Left renal cortex interstitium (tissue), 4 donors: ENCODE results near the gene UNC80. TPM values are rescaled to one million over a fixed set of nuclear protein-coding genes. Genes with fewer than 3 reads are reported as not detected.

ENCODE experiments used
- DNase-seq, 4 donors: peaks; one replicate each; pipeline ENCODE4 v3.0.0-alpha.2; 2013; ENCODE audit warnings: low read depth in 4 of 4, low spot score in 2 of 4, missing footprints in 1 of 4
- polyA plus RNA-seq, 4 donors: library from polyadenylated mRNA; unstranded; fragments of 120-200 nt; gene quantifications; one replicate each; pipeline ENCODE4 v1.2.1, GENCODE V29; 2013; ENCODE audit not compliant: insufficient read length in 4 of 4

The UNC80 gene
- polyA plus RNA-seq, 4 donors = 1.1 to 2.8 (median 1.8) TPM

DNA sequence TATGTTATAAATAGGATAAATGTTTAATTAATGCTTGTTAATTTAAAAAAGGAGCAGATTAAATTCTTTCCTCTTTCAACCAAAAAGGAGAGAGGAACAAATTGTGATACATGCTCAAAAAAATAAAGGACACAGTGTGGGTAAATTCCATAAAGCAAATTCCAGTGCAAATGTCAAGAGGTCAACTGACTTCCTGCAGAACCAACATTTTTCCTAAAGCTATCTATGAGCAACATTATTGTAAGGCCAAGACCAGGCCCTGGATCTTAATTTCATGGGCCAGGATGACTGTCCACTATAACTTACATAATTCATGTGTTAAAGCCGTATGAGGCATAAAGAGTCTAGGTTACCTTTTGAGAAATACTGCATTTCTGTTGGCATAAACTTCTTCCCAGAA lies 136.9 kb downstream of the UNC80 start:
- DNase-seq = no peak

DNA sequence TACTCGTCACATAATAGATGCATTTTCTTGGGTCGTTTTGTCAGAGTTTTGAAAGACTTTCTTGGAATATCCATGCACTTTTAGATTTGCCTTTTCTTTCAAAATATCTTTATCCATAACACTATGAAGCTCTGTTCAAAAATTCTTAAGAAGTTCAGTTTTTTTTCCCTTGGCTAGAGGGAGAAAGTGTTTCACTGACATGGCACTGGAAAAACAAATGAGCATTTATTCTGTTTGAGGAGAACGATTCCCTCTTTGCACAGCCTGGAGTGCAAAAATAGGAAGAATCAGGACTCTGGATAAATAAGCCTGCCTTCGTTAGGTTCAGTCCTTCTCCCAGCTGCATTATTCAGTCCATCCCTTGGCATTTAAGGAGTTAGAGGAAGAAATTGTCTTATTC lies 139.9 kb downstream of the UNC80 start:
- DNase-seq = no peak

DNA sequence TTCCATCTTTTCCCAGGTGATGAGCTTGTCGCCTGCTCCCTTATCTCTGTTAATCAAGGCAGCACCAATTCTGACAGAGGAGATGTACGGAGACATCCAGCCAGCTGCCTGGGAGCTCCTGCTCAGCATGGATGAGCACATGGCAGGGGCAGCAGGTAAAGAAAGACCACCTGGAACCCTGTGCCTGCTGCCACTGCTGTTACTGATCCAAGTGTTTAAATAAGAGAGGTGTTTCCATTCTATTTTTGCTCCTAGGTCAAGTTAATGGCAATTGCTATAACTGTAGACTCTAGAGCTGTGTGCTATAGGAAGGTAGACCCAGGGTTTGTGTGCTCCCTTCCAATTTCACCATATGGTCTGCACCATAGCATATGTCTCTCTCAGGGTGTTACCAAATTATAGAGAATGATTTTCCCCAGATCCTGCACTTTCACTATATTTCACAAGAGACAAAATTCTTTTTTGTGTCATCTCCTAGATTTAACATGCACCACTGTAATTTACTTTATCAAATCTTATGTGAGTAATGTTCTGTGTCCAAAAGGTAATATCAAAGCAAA lies 142.2 kb downstream of the UNC80 start:
- no peak for DNase-seq

DNA sequence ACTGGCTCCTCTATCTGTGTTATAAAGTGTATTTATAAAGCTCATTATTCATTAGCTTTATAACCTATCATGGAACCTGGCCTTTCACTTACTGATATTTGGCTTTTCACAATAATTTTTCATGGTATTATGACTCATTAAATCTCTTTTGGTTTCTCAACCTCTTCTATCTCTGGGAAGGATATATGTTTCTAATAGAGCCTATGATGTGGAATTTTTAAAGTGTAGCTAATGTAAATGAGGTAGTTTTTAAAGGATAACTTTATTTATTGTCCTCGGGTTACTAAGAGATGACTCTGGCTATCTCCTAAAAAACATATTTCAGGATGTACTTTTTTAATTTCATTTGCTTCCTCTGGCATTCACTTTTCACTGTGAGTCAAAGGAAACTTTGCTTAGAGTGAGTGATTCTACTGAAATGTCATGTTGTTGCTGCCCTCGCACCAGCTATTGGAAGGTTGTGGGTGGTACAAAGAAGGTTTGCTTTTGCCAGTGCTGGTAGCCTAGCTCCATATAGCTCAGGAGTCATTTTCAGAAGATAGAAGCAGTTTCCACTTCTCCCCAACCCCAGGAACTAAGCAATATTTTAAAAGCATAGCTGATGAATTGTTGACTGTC lies 145.6 kb downstream of the UNC80 start:
- DNase-seq = no peak

DNA sequence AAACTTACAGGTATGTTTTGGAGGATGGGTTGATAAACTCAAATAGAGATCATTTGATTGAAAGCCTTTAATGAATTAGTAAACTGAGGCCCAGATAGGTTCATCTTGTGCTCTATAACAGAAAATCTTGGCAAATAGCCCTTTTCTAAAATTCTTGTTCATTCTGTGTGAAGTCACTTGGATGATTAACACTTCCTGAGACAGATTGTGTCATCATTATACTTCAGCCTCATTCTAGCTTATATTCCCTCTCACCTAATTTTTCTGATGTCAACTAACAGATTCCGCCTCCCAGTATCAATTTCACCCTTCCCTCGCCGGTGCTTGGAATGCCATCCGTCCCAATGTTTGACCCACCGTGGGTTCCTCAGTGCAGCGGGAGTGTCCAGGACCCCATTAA lies 146.6 kb downstream of the UNC80 start:
- DNase-seq = no peak

DNA sequence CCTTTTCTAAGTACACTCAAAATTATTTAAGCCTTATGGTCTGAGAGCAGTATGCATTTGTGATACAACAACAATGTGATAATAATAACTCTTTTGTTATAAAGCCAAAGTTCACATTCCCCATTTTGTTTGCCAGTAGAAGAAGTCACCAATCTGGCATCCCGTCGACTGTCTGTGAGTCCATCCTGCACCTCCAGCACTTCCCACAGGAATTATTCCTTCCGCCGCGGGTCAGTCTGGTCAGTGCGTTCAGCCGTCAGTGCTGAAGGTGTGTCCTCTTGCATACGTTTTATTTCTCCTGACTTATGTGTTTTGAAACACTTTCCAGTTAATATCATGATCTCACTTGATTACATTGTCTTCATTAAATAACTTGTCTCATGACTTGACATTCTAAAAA lies 150.5 kb downstream of the UNC80 start:
- no peak for DNase-seq

DNA sequence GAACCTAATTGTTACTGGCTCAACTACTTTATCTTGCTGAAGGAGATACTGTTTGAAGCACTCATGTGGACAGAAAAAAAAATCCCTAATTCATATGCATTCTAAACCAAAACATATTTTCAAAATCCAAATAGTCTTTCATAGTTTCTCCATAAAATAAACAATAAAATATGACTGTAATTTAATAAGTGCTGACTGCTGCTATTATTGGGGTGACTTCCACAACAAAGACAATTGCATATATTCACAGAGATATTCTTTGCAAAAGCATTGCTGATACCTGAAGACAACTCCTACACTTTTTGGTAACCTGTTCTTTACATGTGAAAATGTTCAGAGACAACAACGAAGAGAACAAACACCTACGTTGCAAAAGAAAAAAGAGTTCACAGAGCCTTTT lies 157.7 kb downstream of the UNC80 start:
- DNase-seq = no peak

DNA sequence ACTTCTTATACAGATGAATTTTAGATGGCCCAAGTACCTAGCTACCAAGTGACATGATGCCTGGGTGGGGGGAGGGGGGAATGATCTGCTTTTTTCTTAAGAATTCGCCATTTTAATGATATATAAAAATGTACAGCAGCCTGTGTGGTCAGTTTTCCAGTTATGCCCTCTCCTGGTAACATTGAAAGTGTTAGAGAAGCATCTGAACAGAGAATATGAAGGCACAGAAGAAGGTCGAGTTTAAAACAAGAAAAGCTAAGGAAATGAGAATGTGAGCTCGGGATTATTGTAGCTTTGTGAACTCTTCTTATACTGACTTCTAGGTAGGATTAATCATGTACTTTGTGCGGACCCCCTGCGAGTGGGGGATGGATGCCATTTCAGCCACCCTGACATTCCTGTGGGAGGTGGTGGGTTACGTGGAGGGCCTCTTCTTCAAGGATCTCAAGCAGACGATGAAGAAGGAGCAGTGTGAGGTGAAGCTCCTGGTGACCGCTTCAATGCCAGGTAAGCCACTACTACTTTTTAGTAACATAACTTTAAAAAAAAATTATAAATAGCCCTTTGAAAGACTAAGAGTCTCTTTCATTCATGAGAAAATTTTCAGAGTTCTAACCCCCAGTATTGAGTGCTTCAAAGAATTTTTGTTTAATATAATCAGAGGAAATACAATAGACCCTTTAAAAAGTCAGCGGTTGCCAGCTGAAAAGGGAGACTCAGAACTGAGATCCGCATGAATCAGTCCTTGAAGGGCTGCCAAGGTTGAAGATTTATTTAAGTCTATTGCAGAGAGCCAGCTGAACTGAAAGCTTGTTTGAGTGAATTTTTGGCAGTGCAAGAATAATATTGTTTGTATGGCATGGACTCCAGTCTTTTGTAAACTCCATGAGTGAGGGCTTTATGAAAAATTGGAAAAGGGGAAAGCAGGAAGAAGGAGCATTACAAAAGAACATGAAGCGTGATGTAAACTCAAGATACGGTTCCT lies 162.2 kb downstream of the UNC80 start:
- no peak for DNase-seq

DNA sequence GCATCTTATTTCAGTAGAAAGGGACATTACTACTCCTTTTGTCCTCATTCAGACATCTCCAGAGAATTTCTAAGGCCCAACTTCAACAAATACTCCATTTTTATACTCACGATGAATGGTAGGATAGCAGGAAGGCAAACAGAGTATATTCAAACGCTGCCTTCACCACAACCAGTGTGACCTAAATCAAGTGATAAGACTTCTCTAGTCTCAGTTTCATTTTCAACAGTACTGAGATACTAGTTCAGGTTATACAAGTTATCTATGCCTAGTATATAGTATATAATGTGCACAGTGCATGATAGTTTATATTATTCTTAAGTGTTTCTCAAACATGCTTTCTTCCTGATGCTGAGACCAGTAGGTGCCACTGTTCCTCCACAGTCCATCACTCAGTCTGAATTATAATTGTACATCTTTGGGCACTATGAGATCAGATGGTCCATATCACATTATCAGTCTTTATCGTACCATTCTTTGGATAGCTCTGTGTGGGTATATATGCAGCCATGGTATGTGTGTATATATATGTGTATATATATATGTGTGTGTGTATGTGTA lies 164.6 kb downstream of the UNC80 start:
- no peak for DNase-seq

DNA sequence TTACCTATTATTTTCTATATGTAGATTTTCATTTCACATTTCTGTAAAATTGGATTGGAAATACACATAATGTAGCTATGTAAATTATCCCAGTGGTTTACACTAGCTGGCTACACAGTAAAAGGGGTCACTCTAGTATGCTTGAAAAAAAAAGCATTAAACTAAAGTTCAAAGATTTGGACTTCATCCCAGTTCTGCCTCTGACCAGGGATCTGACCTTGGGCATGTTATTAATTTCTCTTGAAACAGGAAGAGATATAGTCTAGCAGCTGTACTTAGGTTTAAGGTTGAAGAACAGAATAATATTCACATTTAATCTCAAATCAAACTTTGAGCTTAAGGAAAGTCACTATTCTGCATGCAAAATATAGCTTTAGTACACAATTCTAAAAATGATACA lies 166.3 kb downstream of the UNC80 start:
- DNase-seq = no peak

DNA sequence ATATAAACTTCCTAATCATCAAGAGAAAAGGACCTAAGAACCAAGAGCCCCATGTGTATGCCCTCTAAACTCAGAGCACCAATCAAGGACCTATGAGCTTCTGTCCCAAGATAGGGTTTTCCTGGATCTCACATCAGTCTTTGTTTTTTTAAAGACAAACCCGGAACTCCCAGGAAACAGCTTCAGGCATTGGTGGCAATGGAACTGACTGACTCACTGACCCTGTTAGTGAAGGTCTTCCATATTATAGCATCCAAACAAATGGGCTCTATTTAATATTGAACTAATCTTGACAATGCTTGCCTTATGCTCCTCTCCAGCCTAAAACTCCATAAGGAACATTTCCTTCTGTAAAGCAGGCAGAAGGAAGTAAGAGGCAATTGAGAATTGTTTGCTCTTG lies 167.3 kb downstream of the UNC80 start:
- no peak for DNase-seq

DNA sequence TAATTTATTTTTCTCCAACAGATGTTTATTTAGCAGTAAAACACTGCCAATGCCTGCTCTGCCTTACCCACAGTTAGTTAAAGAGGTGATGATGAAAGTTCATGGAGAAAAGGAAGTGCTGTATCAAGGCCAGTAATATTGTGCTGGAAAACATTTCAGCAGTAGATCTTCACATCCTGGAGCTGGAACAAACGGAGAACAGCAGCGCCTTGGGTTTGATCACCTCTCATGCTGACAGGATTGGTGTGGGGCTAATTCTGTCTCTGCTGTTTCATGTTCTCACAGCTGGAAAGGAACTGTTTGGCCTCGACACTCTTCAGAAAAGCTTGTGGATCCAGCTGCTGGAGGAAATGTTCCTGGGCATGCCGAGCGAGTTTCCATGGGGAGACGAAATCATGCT lies 169.3 kb downstream of the UNC80 start:
- DNase-seq = no peak

DNA sequence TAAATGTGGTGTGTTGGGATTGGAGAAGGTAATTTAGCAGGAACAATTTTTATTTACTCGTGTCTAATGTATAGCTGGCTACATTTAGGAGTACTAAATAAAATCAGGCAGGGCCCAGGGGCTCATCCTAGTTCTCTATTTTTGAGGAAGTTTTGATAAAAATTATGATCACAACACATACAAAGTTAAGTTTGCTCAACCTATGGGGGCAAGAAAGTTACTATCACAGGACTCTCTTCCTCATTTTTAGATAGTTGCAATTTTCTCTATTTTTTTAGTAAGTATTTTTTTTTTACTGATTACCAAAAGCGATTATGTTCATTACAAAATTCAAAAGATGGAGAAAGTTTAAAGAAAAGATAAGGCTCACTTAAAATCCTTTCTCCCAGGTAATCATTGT lies 170.8 kb downstream of the UNC80 start:
- no peak for DNase-seq

DNA sequence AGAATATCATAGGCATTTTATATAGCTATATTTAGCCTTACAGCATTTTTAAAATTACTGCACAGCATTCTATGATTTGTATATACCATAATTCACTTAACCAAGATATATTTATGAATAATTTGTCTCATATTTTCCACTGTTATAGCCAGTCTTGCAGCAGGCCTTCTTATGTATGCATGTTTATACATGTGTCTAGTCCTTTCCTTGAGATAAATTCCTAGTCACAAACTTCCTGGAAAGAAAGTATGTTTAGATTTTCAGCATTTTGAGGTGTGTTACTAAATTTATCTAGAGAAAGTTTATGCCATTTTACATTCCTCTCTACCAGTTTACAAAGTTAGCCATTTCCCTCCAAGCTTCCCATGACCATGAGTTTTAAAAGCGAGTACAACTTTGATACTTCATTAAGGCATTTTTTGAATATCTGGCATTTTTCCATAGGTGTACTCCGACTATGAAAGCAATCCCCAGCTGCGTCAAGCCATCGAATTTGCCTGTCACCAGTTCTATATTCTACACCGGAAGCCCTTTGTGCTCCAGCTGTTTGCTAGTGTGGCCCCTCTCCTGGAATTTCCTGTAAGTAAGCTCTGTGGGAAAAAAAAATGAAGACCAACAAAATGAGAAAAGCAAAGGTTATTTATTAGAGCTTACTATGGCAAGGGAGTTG lies 171.4 kb downstream of the UNC80 start:
- DNase-seq = no peak

DNA sequence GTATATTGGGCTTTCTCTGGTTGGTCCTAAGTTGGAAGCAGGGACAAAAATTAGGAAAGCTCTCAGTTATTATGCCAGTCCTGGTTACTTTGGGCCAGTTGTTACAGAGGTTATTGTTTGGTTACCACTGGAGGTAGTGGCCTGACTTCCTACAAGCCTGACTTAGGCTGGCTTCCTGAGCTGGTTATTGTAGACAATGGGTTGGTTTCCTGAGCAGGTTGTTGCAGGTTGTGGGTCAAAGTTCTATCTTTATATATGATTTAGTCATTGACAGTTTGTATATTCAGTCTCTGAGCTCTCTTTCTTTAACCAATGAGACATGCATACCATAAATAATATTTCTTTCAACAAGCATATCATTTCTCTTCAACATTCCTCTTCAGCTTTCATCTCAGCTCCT lies 172.1 kb downstream of the UNC80 start:
- DNase-seq = no peak

DNA sequence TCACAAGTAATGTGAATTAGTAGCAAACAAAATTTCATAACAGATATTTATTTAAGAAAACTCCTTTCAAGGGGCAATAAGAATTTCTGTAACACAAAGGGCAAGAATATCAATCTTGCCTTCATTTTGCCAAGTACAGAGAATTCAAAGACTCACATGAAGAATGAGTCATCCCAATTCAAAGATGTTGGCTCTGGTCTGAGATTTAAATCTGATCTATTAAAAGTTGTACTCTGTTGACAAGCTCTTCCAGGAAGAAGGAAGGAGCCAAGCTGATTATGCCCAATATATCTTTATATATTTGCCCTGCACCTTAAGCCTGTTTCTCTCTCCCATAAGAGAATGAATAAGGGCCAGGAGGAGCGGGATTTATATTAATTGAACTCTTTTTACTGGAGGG lies 174.9 kb downstream of the UNC80 start:
- DNase-seq = no peak

DNA sequence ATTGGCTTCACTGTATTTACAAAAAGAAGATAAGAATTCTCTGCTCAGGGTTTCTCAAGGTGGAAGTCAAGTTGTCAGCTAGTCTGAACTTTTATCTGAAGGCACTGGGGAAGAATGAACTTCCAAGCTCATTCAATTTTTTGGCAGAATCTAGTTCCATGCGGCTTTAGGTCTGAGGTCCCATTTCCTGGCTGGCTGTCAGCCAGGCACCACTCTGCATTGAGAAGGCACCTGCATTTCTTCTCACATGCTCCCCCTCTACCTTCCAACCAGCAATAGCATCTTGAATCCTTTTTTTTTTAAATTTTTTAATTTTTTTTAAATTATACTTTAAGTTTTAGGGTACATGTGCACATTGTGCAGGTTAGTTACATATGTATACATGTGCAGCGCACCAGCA lies 184.6 kb downstream of the UNC80 start:
- no peak for DNase-seq

DNA sequence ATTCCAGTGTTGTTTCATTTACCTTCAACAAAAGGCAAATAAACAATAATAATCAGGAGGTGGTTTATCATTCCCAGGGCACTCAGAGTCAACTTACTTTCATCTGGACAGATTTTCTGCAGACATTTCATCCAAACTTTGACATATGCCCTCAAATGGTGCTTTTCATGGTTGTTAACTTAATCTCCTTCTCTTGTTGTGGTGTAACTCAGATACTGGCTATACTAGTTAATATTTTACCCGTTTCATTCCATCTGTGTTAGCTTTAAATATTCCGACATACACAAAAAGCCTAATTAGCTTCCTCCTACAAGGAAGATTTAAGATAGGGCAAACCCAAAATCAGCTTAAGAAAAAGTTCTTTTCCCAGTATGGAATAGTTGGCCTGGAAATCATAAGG lies 186.4 kb downstream of the UNC80 start:
- DNase-seq = no peak

DNA sequence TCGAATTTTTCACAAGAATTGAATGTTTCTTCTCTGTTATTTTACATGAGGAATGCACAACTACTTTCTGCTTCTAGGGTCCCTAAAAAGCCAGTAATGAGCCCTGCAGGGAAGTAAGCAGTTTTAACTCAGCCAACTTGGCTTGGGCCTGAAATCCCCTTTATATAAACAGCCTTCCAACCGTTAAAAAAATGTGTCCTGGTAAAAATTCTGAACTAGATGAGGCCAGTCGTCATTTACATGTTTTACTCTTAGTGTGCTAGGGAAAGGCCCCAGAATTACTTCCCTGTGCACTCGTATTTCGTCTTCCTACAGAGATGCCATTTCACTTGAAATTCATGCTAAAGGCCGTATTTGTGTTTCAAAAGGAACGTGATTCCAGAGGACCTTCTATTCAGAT lies 188.4 kb downstream of the UNC80 start:
- DNase-seq = no peak

DNA sequence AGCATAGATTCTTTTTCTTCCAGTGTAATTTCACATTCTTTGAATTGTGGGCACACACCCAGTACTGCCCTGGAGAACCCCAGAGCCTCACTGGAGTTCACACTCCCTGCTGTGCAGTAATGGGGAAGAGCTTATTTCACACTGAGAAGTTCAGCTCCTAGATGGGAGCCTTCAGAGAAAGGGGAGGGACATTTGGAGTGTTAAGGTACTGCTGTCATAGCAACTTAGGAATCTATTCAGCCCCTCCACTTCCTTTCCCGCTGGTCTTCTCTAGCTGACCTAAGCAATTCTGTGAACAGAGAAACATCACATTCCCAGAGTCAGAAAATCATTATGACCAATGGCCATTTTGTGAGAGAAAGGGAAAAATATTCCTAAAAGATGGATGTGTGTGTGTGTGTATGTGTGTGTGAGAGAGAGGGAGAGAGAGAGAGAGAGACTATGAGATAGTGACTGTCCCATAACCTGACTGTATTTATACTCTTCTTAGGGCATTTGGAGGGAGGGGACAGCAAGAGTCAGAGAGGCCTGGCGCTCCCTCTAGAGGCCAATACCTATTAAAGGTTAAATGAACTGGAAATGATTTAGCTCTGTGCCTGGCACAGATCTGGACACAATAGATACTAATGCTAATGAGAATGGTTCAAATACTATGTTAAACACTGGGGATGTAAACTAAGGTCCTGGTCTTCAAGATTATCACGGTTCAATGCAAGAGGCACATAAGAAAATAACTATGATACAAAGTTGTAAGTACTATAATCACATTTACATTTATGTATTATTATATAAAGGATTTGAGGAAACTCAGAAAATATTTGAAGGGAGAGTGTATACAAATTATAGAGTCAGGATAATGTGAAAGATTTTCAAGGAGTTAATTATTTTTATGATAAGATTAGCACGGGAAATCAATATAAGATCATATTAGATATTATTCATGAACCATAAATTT lies 189.3 kb downstream of the UNC80 start:
- DNase-seq = peak in 2 of 4 donors; percentile 24 to 32
